Hepatocyte (in vitro differentiated cells): ENCODE results near the gene SIAH3. TPM values are rescaled to one million over a fixed set of nuclear protein-coding genes. Genes with fewer than 3 reads are reported as not detected.
"Not testable (repeated sequence)": the region's sequence is repeated elsewhere in the genome, so short reads cannot be mapped to it uniquely, and the experiment has no call there.

Experiments used
- DNase-seq: peaks from one replicate; pipeline ENCODE4 v3.0.0-alpha.2; 2016; ENCODE audit warnings: low spot score
- H2AFZ ChIP-seq: fragments of 200-600 bp; sonication (generic); 2 replicates; pipeline ENCODE4 v1.6.0; 2016; ENCODE audit warnings: antibody characterized with exemption, mild to moderate bottlenecking
- H3K27ac ChIP-seq: fragments of 200-600 bp; sonication (generic); 2 replicates; pipeline ENCODE4 v1.5.1; 2016; ENCODE audit warnings: mild to moderate bottlenecking
- H3K27me3 ChIP-seq: fragments of 200-600 bp; sonication (generic); 2 replicates; pipeline ENCODE4 v1.6.1; 2016
- H3K36me3 ChIP-seq: fragments of 200-600 bp; sonication (generic); replicated peaks from 2 replicates; pipeline ENCODE4 v1.5.1; 2016; ENCODE audit warnings: low read depth; ENCODE audit not compliant: insufficient read depth
- H3K4me1 ChIP-seq: fragments of 200-600 bp; sonication (generic); 2 replicates; pipeline ENCODE4 v1.5.1; 2016; ENCODE audit warnings: mild to moderate bottlenecking, moderate library complexity; ENCODE audit not compliant: insufficient read depth
- H3K4me2 ChIP-seq: fragments of 200-600 bp; sonication (generic); 2 replicates; pipeline ENCODE4 v1.6.0; 2016
- H3K4me3 ChIP-seq: fragments of 200-600 bp; sonication (generic); 2 replicates; pipeline ENCODE4 v1.5.1; 2016; ENCODE audit warnings: mild to moderate bottlenecking
- H3K79me2 ChIP-seq: fragments of 200-600 bp; sonication (generic); 2 replicates; pipeline ENCODE4 v1.6.0; 2017; ENCODE audit warnings: mild to moderate bottlenecking
- H3K9me2 ChIP-seq: fragments of 200-600 bp; sonication (generic); replicated peaks from 2 replicates; pipeline ENCODE4 v1.6.0; 2017; ENCODE audit warnings: mild to moderate bottlenecking; ENCODE audit not compliant: insufficient read depth
- H3K9me3 ChIP-seq: fragments of 200-600 bp; sonication (generic); 2 replicates; pipeline ENCODE4 v1.5.1; 2016; ENCODE audit warnings: low read depth, mild to moderate bottlenecking
- H4K20me1 ChIP-seq: fragments of 200-600 bp; sonication (generic); 2 replicates; pipeline ENCODE4 v1.6.0; 2016; ENCODE audit warnings: mild to moderate bottlenecking; ENCODE audit not compliant: insufficient read depth, poor library complexity, severe bottlenecking
- CTCF ChIP-seq: fragments of 200-600 bp; sonication (generic); IDR thresholded peaks from 2 replicates; pipeline ENCODE4 v1.5.1; 2016; ENCODE audit warnings: antibody characterized with exemption, mild to moderate bottlenecking; ENCODE audit not compliant: poor library complexity
- EZH2 ChIP-seq: fragments of 200-600 bp; sonication (generic); IDR thresholded peaks from 2 replicates; pipeline ENCODE4 v1.6.1; 2016; ENCODE audit warnings: antibody characterized with exemption, mild to moderate bottlenecking, borderline replicate concordance
- EZH2phosphoT487 ChIP-seq: fragments of 200-600 bp; sonication (generic); IDR thresholded peaks from one replicate; pipeline ENCODE4 v1.6.1; 2018; ENCODE audit warnings: antibody characterized with exemption, mild to moderate bottlenecking, low read depth, moderate library complexity; ENCODE audit not compliant: unreplicated experiment, severe bottlenecking
- WGBS: methylation state at CpG from one replicate; pipeline ENCODE4 v1.1.6; 2016; ENCODE audit warnings: low lambda C conversion rate; ENCODE audit errors: missing lambda C conversion rate; 5-methylcytosine and 5-hydroxymethylcytosine counted together
- polyA plus RNA-seq: library from polyadenylated mRNA; unstranded; fragments of >200 nt; fragmentation: Nextera tagmentation; extraction: Ambion mirVana; gene quantifications from 2 replicates; pipeline ENCODE4 v1.2.1, GENCODE V29; 2016
- total RNA-seq: library from RNA; depleted of rRNA; stranded (reverse); fragments of >200 nt; gene quantifications from 2 replicates; pipeline ENCODE4 v1.2.3, GENCODE V29; 2014

Gene SIAH3
- total and polyA plus RNA-seq, 2 experiments from 2014 or later: 0.23 TPM; not detected in 1

- no peaks in the 10 kb centered on the region for H3K9me3 ChIP-seq
- no peak for TF ChIP-seq CTCF
- no peaks in the 10 kb centered on the region for H3K36me3 ChIP-seq
- 88% methylated on average over 9 of the region's 9 CpGs for WGBS
- H3K79me2 ChIP-seq: no peaks in the 10 kb centered on the region
- no peak overlapping the region for H2AFZ ChIP-seq
- H3K27me3 ChIP-seq: peaks cover 6% of the 10 kb centered on the region
- H4K20me1 ChIP-seq: no peaks in the 10 kb centered on the region
- H3K4me2 ChIP-seq: no peak overlapping the region
- H3K4me3 ChIP-seq: no peak overlapping the region
- DNase-seq: no peak
- no peaks in the 10 kb centered on the region for H3K9me2 ChIP-seq
- no peaks in the 10 kb centered on the region for H3K4me1 ChIP-seq
- no peak overlapping the region for H3K27ac ChIP-seq
These were observed 24.4 kb upstream of the SIAH3 start for GRCh38 chr13:45875951-45876350.

- Histone ChIP-seq H3K4me2 (no peak overlapping the region), H2AFZ (no peak overlapping the region), H3K27ac (no peak overlapping the region), H3K9me2 (no peaks in the 10 kb centered on the region), H3K79me2 (no peaks in the 10 kb centered on the region), H3K36me3 (no peaks in the 10 kb centered on the region), H3K4me1 (no peaks in the 10 kb centered on the region), H3K27me3 (peaks cover 6% of the 10 kb centered on the region), H3K9me3 (no peaks in the 10 kb centered on the region), H4K20me1 (no peaks in the 10 kb centered on the region), H3K4me3 (no peak overlapping the region)
- WGBS: 56% methylated on average over 8 of the region's 8 CpGs
- DNase-seq: no peak
- TF ChIP-seq EZH2phosphoT487 (no peak), CTCF (no peak), EZH2 (no peak)
These were observed 22.2 kb upstream of the SIAH3 start for GRCh38 chr13:45873491-45874325.

GRCh38 chr13:45872566-45872965 lies 21.0 kb upstream of the SIAH3 start:
- no peaks in the 10 kb centered on the region for H4K20me1 ChIP-seq
- peaks cover 6% of the 10 kb centered on the region for H3K27me3 ChIP-seq
- H3K4me1 ChIP-seq: no peaks in the 10 kb centered on the region
- DNase-seq: no peak
- H3K4me2 ChIP-seq: no peak overlapping the region
- no peak overlapping the region for H3K27ac ChIP-seq
- no peak overlapping the region for H3K4me3 ChIP-seq
- H3K36me3 ChIP-seq: no peaks in the 10 kb centered on the region
- no peaks in the 10 kb centered on the region for H3K9me2 ChIP-seq
- no peak overlapping the region for H2AFZ ChIP-seq
- H3K79me2 ChIP-seq: no peaks in the 10 kb centered on the region
- TF ChIP-seq EZH2: no peak
- no peak for TF ChIP-seq CTCF
- no peak for TF ChIP-seq EZH2phosphoT487
- 57% methylated on average over 3 of the region's 3 CpGs for WGBS
- no peaks in the 10 kb centered on the region for H3K9me3 ChIP-seq

- not testable (repeated sequence) for H3K9me3 ChIP-seq, H3K4me2 ChIP-seq, H3K36me3 ChIP-seq, H2AFZ ChIP-seq, H3K79me2 ChIP-seq, H3K4me1 ChIP-seq, H3K4me3 ChIP-seq, H3K27me3 ChIP-seq, H4K20me1 ChIP-seq, DNase-seq, H3K27ac ChIP-seq, H3K9me2 ChIP-seq
- 80% methylated on average over 6 of the region's 6 CpGs for WGBS
These were observed 19.6 kb upstream of the SIAH3 start for GRCh38 chr13:45871201-45871600.
